HG03039 (cell line): ENCODE data around the gene PML.
"Not testable (repeated sequence)": the region's sequence is repeated elsewhere in the genome, so short reads cannot be mapped to it uniquely, and the experiment has no call there.

Experiments
- ATAC-seq: cut with Tn5 transposase; IDR thresholded peaks from one replicate; pipeline ENCODE4 v1.9.1; 2021; ENCODE audit warnings: mild to moderate bottlenecking, moderate library complexity; ENCODE audit not compliant: unreplicated experiment

PML gene

DNA sequence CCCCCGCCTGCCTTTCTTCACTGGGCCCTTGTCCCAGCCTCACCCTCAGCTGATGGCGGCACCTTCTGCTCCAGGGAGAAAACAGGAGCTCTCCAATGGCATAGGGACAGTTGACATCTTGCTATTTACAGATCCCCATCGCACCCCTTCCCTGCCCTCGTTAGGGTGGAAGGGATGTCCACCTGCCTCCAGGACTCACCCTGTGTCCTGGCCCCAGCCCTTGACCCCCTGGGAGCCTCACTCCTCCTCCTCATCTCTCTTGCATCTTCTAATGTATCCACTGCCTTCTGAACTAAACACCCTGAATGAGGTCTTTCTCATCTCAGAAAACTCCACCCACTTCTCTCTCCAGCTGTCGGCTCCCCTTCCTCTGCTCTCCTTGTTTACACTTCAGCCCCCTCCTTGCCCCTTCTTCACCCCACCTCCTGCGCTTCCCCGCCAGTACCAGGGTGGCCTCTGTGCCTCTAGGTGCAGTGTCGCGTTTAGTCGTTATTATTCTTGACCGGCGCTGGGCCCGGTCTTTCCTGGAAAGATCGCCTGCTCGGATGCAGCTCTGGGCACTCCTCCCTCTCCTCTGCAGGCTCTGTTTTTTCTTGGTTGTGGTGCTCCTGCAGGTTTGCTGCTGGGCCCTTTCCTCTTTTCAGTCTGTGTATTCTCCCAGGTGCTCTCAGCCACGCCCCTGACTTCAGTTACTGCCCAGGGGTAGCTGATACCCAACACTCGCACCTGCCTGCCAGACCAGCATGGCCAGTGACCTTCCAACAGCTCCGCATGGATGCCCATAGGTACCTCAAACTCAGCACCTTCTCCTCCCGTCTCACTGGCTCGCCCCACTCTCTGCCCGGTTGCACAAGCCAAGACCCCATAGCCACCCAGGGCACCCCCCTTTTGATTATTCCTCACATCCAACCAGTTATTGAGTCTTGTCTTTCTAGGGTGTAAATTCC, 42.9 kb downstream of the PML start:
- no peak for ATAC-seq

DNA sequence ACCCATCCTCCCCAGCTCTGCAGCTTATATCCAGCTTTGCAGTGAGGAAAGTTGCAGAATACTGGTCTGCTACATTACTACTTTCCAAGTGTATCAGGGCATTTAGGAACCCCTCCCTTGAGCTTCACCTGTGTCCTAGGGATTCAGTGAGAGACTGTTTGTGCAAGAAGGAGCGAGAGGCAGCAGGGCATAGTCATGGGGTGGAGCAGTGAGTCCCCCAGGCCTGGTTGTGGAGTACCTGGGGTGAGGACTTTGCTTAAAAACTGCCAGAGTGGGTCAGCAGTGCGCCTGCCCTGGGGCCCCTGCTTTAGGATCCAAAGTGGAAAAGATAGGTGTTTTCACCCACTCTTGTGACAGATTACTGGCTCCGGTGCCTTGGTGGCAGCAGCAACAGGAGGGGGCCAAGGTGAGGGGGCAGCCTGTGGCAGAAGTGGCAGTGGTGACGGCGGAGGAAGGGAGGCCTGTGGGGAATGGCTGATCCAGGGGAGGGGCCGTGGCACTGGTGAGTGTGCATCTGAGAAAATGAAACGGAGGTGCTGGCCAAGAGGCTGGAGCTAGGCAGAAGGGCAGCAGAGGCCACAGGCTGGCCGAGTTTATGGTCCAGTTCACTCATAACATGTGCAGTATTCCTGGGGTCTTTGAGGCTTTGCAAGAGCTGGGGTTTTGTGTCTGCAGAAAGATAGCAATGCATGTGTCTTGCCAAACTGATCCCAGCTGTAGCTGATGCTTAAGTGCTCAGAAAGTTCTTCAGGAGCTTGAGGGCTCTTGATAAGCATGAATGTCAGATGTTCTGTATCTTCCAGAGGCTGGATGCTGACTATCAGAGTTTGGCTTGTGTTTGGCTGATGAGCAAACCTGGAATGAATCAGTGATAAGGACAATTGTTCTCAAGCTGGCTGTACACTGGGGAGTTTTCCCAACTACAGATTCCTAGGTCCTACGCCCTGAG, 44.5 kb downstream of the PML start:
- ATAC-seq, result no peak

DNA sequence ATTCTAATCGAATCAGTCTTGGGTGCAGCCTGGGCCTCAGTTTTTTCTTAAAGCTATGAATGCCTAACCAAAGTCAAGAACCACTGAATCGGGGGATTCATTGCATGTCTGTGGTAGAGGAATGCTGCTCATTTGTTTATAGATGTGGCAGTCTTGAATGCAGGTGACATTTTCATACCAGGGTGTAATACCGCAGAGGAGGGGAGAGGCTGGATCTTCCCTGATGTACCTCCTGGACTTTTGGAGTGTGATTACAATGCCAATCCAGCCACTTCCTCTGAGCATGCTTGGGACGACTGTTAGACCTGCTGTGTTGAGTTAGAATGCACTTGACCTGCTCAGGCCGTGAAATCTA, 45.1 kb downstream of the PML start:
- no peak for ATAC-seq

- ATAC-seq, result no peak
Observed at GRCh38 chr15:74040109-74040850, 45.8 kb downstream of the PML start.

- ATAC-seq, result no peak
Observed at GRCh38 chr15:74041311-74041756, 46.8 kb downstream of the PML start.

GRCh38 chr15:74041777-74042435, 47.4 kb downstream of the PML start:
- no peak for ATAC-seq

DNA sequence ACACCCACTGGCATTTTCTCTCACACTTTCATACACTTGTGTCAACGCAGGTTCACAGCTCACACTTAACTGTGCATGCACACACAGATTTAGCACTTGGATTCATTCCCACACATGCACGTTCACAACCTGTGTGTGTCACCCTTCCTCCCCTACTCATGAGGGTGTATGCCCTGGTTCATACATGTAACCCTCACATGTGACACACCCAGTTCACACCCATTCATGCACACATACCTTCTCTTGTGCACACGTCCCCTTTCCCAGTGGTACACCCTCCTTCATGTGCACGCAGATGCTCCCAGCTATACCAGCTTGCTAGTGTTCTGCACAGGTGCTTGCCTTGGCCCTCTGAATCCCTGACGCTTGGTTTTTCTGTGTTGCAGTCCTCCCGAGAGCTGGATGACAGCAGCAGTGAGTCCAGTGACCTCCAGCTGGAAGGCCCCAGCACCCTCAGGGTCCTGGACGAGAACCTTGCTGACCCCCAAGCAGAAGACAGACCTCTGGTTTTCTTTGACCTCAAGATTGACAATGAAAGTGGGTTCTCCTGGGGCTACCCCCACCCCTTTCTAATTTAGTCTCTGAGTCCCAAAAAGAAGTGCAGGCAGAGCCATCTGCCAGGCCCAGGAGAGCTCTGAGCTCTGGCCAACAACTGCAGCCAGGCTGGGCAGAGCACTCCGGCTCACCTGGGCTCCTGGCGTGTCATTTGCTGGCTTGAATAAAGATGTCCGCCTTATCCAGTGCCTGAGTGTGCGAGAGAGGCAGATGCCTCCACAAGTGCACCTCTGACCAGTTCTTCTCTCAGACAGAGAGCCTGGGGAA, 48.3 kb downstream of the PML start:
- no peak for ATAC-seq

GRCh38 chr15:74043425-74044266, 49.1 kb downstream of the PML start:
- ATAC-seq, result no peak

DNA sequence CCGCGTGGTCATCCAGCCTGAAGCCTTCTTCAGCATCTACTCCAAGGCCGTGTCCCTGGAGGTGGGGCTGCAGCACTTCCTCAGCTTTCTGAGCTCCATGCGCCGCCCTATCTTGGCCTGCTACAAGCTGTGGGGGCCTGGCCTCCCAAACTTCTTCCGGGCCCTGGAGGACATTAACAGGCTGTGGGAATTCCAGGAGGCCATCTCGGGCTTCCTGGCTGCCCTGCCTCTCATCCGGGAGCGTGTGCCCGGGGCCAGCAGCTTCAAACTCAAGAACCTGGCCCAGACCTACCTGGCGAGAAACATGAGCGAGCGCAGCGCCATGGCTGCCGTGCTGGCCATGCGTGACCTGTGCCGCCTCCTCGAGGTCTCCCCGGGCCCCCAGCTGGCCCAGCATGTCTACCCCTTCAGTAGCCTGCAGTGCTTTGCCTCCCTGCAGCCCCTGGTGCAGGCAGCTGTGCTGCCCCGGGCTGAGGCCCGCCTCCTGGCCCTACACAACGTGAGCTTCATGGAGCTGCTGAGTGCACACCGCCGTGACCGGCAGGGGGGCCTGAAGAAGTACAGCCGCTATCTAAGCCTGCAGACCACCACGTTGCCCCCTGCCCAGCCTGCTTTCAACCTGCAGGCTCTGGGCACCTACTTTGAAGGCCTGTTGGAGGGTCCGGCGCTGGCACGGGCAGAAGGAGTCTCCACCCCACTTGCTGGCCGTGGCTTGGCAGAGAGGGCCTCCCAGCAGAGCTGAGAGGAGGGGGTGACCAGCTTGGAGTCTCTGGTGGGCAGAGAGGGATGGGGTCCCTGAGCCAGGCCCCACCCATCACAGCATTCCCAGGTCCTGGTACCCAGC, 50.0 kb downstream of the PML start:
- ATAC-seq, result no peak

DNA sequence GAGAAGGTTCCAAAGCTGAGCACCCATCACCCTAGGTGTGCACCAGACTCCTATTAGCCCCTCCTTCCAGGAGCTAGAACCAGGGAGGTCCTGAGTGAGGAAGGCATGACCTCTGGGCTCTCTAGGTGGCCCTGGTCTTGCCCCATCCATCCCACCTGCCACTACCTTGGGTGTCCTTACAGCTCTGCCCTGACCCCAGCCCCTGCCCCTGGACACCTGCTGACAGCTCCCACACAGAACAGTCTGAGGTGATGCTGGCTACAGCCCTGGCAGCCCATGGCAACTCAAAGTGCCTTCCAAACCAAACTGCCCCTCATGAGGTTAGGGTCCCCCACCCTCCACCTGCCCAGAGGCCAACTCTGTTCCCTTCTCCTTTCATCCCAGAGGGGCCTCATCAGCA, 50.7 kb downstream of the PML start:
- no peak for ATAC-seq

DNA sequence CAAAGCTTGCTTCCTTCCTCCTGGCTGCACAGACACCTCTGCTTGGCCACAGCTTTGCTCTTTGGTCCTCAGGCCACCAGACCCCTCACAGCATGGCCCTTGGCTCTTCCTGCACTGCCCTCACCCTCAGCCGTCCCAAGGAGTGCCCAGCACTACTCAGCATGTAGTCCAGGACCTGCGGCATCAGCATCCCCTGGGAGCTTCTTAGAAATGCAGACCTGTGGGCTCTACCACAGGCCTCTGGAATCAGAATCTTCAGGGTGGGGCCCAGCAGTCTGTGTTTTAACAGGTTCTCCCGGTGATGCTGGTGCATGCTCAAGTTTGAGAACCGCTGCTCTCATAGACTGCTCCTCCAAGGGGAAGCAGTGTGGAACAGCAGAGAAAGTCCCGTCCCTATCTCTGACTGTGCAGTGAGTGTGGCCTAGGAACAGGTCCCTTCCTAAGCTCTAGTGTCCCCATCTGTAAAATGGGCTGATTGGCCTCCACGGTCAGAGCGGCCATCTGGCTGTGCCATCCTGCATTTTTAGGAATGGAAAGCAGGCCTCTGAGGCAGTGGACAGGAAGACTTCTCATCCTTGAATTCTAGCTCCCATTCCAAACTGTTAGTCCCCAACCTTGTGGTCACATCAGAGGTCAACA, 51.2 kb downstream of the PML start:
- ATAC-seq, result no peak

GRCh38 chr15:74046275-74046674, 51.8 kb downstream of the PML start:
- ATAC-seq, result no peak

- ATAC-seq, result no peak
Observed at GRCh38 chr15:74050127-74050526, 55.6 kb downstream of the PML start.

DNA sequence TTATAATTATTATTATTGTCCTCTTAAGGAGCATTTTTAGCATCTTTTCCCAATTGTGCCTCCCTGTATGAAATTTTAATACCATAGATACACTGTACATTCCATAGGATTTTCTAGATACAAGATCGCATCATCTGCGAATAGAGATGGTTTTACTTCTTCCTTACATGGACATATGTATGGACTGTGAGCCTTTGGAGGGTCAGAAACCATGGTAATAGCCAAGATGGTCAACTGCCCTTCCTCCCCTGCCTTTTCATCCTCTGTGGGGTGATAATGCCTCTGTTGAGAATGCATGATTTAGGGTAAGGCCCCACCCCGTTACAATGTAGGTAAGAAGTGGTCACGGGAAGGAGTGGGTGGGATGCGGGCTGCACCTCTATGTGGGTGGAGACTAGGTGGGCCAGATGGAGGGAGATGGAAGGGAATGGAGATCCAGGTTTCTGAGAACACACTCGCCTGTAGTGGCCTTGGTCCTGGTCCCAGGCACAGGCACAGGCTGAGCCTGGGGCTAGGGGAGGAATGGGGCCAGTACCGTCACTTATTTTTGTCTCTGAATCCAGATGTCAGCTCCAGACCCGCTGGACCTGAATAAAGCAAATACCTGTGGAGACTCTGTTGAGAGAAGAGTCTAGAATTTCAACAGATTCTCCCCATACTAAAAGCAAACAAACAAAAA, 56.2 kb downstream of the PML start:
- ATAC-seq, result no peak

DNA sequence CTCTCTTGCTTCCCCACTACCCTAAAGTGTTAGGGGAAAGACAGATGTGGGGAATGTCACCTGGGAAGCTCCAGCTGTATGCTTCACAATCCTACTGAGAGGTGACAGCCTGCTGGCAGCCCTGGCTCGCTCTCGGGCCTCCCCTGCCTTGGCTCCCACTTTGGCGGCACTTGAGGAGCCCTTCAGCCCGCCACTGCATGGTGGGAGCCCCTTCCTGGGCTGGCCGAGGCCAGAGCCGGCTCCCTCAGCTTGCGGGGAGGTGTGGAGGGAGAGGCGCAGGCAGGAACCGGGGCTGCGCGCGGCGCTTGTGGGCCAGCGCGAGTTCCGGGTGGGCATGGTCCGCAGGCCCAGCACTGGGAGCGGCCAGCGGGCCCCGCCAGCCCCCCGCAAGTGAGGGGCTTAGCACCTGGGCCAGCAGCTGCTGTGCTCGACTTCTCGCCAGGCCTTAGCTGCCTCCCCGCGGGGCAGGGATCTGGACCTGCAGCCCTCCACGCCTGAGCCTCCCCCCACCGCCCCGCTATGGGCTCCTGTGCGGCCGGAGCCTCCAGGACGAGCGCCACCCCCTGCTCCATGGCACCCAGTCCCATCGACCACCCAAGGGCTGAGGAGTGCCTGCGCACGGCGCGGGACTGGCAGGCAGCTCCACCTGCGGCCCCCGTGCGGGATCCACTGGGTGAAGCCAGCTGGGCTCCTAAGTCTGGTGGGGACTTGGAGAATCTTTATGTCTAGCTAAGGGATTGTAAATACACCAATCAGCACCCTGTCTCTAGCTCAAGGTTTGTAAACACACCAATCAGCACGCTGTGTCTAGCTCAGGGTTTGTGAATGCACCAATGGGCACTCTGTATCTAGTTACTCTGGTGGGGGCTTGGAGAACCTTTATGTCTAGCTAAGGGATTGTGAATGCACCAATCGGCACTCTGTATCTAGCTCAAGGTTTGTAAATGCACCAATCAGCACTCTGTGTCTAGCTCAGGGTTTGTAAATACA, 58.0 kb downstream of the PML start:
- not testable (repeated sequence) for ATAC-seq

DNA sequence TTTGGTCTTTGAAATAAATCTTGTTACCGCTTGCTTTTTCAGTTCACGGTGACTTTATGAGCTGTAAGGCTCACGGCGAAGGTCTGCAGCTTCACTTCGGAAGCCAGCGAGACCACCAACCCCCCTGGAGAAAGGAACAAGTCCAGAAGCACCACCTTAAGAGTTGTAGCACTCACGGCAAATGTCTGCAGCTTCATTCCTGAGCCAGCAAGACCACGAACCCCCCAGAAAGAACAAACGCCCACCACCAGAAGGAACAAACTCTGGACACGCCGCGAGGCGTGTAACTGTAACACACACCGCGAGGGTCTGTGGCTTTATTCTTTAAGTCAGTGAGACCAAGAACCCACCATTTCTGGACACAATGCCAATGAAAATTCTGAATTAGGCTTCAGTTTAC, 59.0 kb downstream of the PML start:
- no peak for ATAC-seq
